Calu3 (cell line): ENCODE measurements around the gene MASP2. TPM values are rescaled to one million over a fixed set of nuclear protein-coding genes. Genes with fewer than 3 reads are reported as not detected.
"Not testable (repeated sequence)": the region's sequence is repeated elsewhere in the genome, so short reads cannot be mapped to it uniquely, and the experiment has no call there.

Source experiments
- BruUV-seq: library from RNA; stranded (reverse); fragments of 400-500 nt; replicated peaks from 2 replicates; lab custom pipeline; 2021; lab: Mats Ljungman, UMichigan
- CTCF ChIA-PET: fragments of 300-600 bp; sonication (Branson Sonifier 250); formaldehyde crosslinking; loops from one replicate; lab custom pipeline; 2022; ENCODE audit warnings: antibody characterized with exemption; lab: Charles Lee
- DNase-seq: peaks from one replicate; pipeline ENCODE4 v3.0.0; 2022
- H3K27ac Mint-ChIP-seq: one replicate; pipeline ENCODE4 v1.8.0; 2022; ENCODE audit warnings: mixed read lengths; ENCODE audit not compliant: unreplicated experiment
- H3K27me3 Mint-ChIP-seq: one replicate; pipeline ENCODE4 v1.8.0; 2022; ENCODE audit warnings: mixed read lengths; ENCODE audit not compliant: unreplicated experiment
- H3K36me3 Mint-ChIP-seq: one replicate; pipeline ENCODE4 v1.8.0; 2022; ENCODE audit warnings: mild to moderate bottlenecking, moderate library complexity, mixed read lengths; ENCODE audit not compliant: insufficient read depth, unreplicated experiment
- H3K4me1 Mint-ChIP-seq: one replicate; pipeline ENCODE4 v1.8.0; 2022; ENCODE audit warnings: mild to moderate bottlenecking, low read depth, mixed read lengths; ENCODE audit not compliant: unreplicated experiment
- H3K4me3 Mint-ChIP-seq: one replicate; pipeline ENCODE4 v1.8.0; 2022; ENCODE audit warnings: mild to moderate bottlenecking, low read depth, moderate library complexity, mixed read lengths; ENCODE audit not compliant: unreplicated experiment
- H3K9me3 Mint-ChIP-seq: one replicate; pipeline ENCODE4 v1.8.0; 2022; ENCODE audit warnings: low read depth, mixed read lengths; ENCODE audit not compliant: unreplicated experiment
- CTCF ChIP-seq: fragments of 200-600 bp; IDR thresholded peaks from one replicate; pipeline ENCODE4 v1.8.0; 2022; ENCODE audit warnings: antibody characterized with exemption; ENCODE audit not compliant: unreplicated experiment
- intact Hi-C: fragments of 100-400 bp; cut with micrococcal nuclease; formaldehyde crosslinking; loops from one replicate; pipeline ENCODE4 v1.10.0; 2022; ENCODE audit not compliant: unreplicated experiment
- total RNA-seq: library from RNA; stranded (reverse); gene quantifications from 2 replicates; pipeline ENCODE4 v1.2.3, GENCODE V29; 2022

Gene MASP2
- total RNA-seq, 1 experiment from 2014 or later: not detected

GRCh38 chr1:11067716-11068599, 20.9 kb upstream of the MASP2 start:
- H3K27ac Mint-ChIP-seq: no peak overlapping the region
- peaks cover 50% of the 10 kb centered on the region for H3K36me3 Mint-ChIP-seq
- no peak for TF ChIP-seq CTCF
- DNase-seq: no peak
- BruUV-seq: no TSS peak
- no peaks in the 10 kb centered on the region for H3K27me3 Mint-ChIP-seq
- CTCF ChIA-PET: no interaction called here
- H3K4me3 Mint-ChIP-seq: no peak overlapping the region
- no peaks in the 10 kb centered on the region for H3K4me1 Mint-ChIP-seq
- intact Hi-C loops: no loop called here
- H3K9me3 Mint-ChIP-seq: no peaks in the 10 kb centered on the region

GRCh38 chr1:11065796-11066195, 18.8 kb upstream of the MASP2 start:
- H3K36me3 Mint-ChIP-seq: peaks cover 50% of the 10 kb centered on the region
- CTCF ChIA-PET: no interaction called here

GRCh38 chr1:11064942-11065341, 17.9 kb upstream of the MASP2 start:
- no peak overlapping the region for H3K27ac Mint-ChIP-seq

More at GRCh38 chr1:11065796-11066195, 18.8 kb upstream of the MASP2 start:
- no TSS peak for BruUV-seq
- no peak for DNase-seq
- intact Hi-C loops: no loop called here
- no peak for TF ChIP-seq CTCF
- no peak overlapping the region for H3K4me3 Mint-ChIP-seq
- no peaks in the 10 kb centered on the region for H3K27me3 Mint-ChIP-seq
- H3K9me3 Mint-ChIP-seq: no peaks in the 10 kb centered on the region
- no peaks in the 10 kb centered on the region for H3K4me1 Mint-ChIP-seq
- H3K27ac Mint-ChIP-seq: no peak overlapping the region

GRCh38 chr1:11063937-11064537, 17.0 kb upstream of the MASP2 start:
- H3K9me3 Mint-ChIP-seq, BruUV-seq, H3K4me1 Mint-ChIP-seq, intact Hi-C loops, H3K27ac Mint-ChIP-seq, CTCF ChIA-PET, DNase-seq, H3K4me3 Mint-ChIP-seq, H3K27me3 Mint-ChIP-seq: not testable (repeated sequence)
- peaks cover 50% of the 10 kb centered on the region for H3K36me3 Mint-ChIP-seq

More at GRCh38 chr1:11064942-11065341, 17.9 kb upstream of the MASP2 start:
- CTCF ChIA-PET: no interaction called here
- intact Hi-C loops: no loop called here
- no peak for TF ChIP-seq CTCF
- no peaks in the 10 kb centered on the region for H3K27me3 Mint-ChIP-seq
- BruUV-seq: no TSS peak
- peaks cover 50% of the 10 kb centered on the region for H3K36me3 Mint-ChIP-seq
- no peaks in the 10 kb centered on the region for H3K4me1 Mint-ChIP-seq
- no peaks in the 10 kb centered on the region for H3K9me3 Mint-ChIP-seq
- H3K4me3 Mint-ChIP-seq: no peak overlapping the region
- no peak for DNase-seq
